ENCODE data around the gene S100A13. TPM values are rescaled to one million over a fixed set of nuclear protein-coding genes. Genes with fewer than 3 reads are reported as not detected.

Gene S100A13
- total RNA-seq, 1 experiment from 2014 or later = 55.0 TPM

GRCh38 chr1:153643816-153644215 is 16.5 kb upstream of the S100A13 start:
- Mint-ChIP-seq H3K27me3 (ENCODE audit: low read depth) (no peaks in the 10 kb centered on the region), H3K4me3 (no peak overlapping the region), H3K4me1 (peaks cover 6% of the 10 kb centered on the region in 2 experiments), H3K9me3 (no peaks in the 10 kb centered on the region), H3K27ac (no peak overlapping the region), H3K36me3 (ENCODE audit: insufficient read depth in 1 of 3, low read depth in 3 of 3) (peaks cover 44 to 78% (median 72%) of the 10 kb centered on the region in 3 experiments; a peak in 6 of 7 replicates)
- Histone ChIP-seq H3K23me2 (ENCODE audit: insufficient read length, low read depth, low read length, poor library complexity, severe bottlenecking) (no peaks in the 10 kb centered on the region), H3K18ac (ENCODE audit: insufficient read length, low read depth, low read length) (no peak overlapping the region), H4K8ac (replicated peaks; ENCODE audit: insufficient read length, low read depth, low read length) (no peak overlapping the region), H4K5ac (ENCODE audit: insufficient read length, low read depth, low read length) (no peak overlapping the region), H3K14ac (ENCODE audit: insufficient read depth, low read length) (no peak overlapping the region), H3K56ac (ENCODE audit: insufficient read length, low read depth, low read length) (no peak overlapping the region), H3T11ph (ENCODE audit: low read length) (no peak overlapping the region), H2BK5ac (ENCODE audit: insufficient read length, low read length) (no peak overlapping the region), H2BK120ac (ENCODE audit: low read depth, low read length, poor library complexity, severe bottlenecking) (no peak overlapping the region), H3K9me3 (ENCODE audit: control insufficient read depth, low read depth, low read length) (no peaks in the 10 kb centered on the region), H3K4ac (ENCODE audit: low read depth, low read length) (no peak overlapping the region), H3K27me3 (ENCODE audit: insufficient read depth, low read length) (no peaks in the 10 kb centered on the region), H2BK15ac (ENCODE audit: low read depth, low read length) (no peak overlapping the region), H3K79me2 (ENCODE audit: insufficient read depth, low read length) (no peaks in the 10 kb centered on the region), H2AK5ac (ENCODE audit: insufficient read length, low read length) (no peak overlapping the region), H3K79me1 (ENCODE audit: insufficient read depth, low read depth, low read length, poor library complexity, severe bottlenecking) (peaks cover 4% of the 10 kb centered on the region), H3K27ac (ENCODE audit: insufficient read length, low read depth, low read length) (no peak overlapping the region), H3K4me1 (ENCODE audit: insufficient read depth, low read length) (no peaks in the 10 kb centered on the region), H2BK20ac (ENCODE audit: low read depth, low read length, poor library complexity, severe bottlenecking) (no peak overlapping the region), H3K4me2 (ENCODE audit: insufficient read depth, insufficient read length, low read length) (no peak overlapping the region), H3K9ac (ENCODE audit: extremely low read depth, insufficient read length, low read length) (no peak overlapping the region), H2AFZ (ENCODE audit: low read length) (no peak overlapping the region), H3K23ac (ENCODE audit: insufficient read length, low read depth, low read length) (no peak overlapping the region), H2BK12ac (ENCODE audit: insufficient read length, low read depth, low read length) (no peak overlapping the region), H4K20me1 (ENCODE audit: control insufficient read depth, insufficient read depth, insufficient read length) (no peaks in the 10 kb centered on the region), H4K91ac (ENCODE audit: insufficient read length, low read depth, low read length) (no peak overlapping the region)
- DNase-seq = no peak
- no peak for TF ChIP-seq CTCF (conservative IDR thresholded peaks at IDR 0.05)

All from H9 (cell line).